ENCODE results near the gene PROM1.

GRCh38 chr4:16029262-16029661 is 54.6 kb downstream of the PROM1 start:
- TF ChIP-seq, protein P1, sequence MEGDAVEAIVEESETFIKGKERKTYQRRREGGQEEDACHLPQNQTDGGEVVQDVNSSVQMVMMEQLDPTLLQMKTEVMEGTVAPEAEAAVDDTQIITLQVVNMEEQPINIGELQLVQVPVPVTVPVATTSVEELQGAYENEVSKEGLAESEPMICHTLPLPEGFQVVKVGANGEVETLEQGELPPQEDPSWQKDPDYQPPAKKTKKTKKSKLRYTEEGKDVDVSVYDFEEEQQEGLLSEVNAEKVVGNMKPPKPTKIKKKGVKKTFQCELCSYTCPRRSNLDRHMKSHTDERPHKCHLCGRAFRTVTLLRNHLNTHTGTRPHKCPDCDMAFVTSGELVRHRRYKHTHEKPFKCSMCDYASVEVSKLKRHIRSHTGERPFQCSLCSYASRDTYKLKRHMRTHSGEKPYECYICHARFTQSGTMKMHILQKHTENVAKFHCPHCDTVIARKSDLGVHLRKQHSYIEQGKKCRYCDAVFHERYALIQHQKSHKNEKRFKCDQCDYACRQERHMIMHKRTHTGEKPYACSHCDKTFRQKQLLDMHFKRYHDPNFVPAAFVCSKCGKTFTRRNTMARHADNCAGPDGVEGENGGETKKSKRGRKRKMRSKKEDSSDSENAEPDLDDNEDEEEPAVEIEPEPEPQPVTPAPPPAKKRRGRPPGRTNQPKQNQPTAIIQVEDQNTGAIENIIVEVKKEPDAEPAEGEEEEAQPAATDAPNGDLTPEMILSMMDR (IDR thresholded peaks at IDR 0.05): no peak
- no peak for TF ChIP-seq POLR2A (IDR thresholded peaks at IDR 0.05; ENCODE audit: low read depth)
